DMS79 (cell line): ENCODE results near the gene GUSB.

Experiments used
- DNase-seq: peaks from one replicate; lab custom pipeline; 2025; lab: John Stamatoyannopoulos, UW

Gene GUSB

DNA sequence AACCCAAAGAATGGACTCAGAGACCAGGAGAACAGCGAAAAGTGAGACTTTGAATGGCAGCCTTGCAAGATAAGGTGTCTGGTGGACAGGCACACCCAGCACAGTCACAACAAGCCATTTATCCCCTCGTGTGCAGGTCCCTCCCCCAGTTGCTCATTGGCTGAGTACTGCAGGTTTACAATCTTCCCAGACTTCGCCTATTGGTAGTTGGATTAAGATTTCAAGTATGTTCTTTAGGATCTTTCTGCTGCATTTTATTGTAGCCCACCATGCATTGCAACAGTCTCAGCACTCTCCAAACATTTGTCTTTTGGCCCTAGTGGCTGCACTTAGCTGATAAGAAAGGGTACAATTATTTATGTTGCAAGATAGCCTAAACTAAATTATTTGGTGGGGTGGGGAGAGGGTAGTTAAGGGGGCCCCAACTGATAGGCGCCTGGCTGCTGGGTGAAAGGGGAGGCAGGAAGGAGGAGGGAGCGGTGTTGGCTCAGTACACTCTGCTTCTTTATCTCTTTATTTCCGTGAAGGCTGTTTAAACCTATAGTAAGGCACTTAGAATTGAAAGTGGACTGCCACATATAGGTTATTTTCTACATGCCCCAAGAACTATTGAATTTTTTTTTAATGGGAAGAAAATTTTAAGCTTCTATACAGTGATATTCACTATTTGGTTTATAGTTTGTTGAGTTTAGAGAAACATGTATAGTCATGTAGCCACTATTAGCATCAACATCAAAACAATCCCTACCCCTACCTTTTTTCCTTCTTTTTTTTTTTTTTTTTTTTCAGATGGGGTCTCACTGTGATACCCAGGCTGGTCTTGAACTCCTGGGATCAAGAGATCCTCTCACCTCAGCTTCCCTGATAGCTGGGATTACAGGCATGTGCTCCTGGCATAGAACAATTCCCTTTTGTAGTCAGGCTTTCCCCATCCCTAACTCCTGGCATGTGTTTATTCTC is 54.2 kb downstream of the GUSB start:
- no peak for DNase-seq

- no peak for DNase-seq
These were observed 55.4 kb downstream of the GUSB start for GRCh38 chr7:65926588-65926987.

DNA sequence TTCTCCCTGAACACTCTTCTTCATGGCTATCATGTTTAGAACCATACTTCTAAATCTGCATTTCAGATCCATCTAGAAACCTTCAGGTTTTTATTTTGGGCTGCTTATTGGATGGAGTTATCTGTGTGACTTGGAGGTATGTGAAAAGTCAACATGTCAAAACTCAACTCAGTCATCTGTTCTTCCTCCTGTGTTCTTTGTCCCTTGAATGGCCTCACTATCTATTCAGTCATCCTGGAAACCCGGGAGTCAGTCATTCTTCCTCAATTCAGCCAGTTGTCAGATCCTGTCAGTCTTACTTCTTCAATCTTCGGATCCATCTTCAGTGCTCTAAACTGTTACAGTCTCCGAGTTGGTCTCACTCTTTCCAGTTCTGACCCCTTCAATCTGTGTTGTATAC is 57.0 kb downstream of the GUSB start:
- DNase-seq, result no peak

DNA sequence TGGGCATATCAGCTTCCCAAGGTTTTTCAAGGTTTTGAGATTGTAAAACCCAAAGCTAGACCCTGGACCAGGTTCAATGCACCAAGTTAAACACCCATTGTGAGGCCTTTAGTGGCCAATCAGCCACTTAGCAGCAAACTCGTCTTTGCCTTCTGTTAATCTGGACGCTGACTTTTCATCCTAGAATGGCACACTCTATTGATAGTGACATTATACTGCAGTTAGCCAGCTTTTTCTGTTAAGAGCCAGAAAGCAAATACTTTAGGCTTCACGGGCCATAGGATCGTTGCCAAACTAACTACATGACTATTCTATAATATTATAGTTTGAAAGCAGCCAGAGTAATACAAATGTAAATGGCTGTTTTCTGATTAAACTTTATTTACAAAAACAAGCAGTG is 57.8 kb downstream of the GUSB start:
- no peak for DNase-seq

GRCh38 chr7:65923316-65923715 is 58.7 kb downstream of the GUSB start:
- DNase-seq, result no peak

GRCh38 chr7:65915921-65916657 is 65.9 kb downstream of the GUSB start:
- no peak for DNase-seq

GRCh38 chr7:65912237-65912636 is 69.8 kb downstream of the GUSB start:
- DNase-seq, result no peak
